Mammary epithelial cell (primary cell): Measurements from ENCODE around the gene ABLIM3.

ENCODE experiments used
- EZH2 ChIP-seq: IDR thresholded peaks from 2 replicates; pipeline ENCODE4 v1.6.1; 2012; ENCODE audit warnings: low read length, inconsistent platforms, borderline replicate concordance
- TF ChIP-seq, protein P1 (sequence below), 2 donors: IDR thresholded peaks in 1 of 2; conservative IDR thresholded peaks in 1 of 2; 2 replicates each; pipeline ENCODE4 v1.5.1; 2011 to 2012; ENCODE audit warnings: inconsistent platforms in 2 of 2, low read length in 2 of 2, mild to moderate bottlenecking in 2 of 2, control low read depth in 1 of 2, low read depth in 1 of 2; ENCODE audit not compliant: insufficient read depth in 1 of 2; ENCODE audit errors: extremely low read depth in 1 of 2

DNA sequence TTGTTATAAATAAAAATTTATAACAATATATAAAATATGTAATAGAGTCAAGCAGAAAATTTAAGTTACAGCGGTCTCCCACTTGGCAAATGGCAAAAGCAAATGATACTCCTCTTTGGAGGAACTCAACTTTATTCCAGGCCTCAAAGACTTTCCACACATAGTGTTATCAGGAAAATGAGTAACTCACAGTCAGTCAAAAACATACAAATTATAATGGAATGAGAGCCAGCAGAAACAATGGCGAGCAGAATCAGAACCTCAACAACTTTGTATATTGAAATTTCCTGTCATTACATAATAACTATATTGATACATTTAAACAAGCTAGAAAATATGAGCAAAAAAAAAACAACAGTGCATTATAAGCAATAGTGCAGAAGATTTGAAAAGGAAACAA is 45.2 kb downstream of the ABLIM3 start:
- TF ChIP-seq, protein P1, sequence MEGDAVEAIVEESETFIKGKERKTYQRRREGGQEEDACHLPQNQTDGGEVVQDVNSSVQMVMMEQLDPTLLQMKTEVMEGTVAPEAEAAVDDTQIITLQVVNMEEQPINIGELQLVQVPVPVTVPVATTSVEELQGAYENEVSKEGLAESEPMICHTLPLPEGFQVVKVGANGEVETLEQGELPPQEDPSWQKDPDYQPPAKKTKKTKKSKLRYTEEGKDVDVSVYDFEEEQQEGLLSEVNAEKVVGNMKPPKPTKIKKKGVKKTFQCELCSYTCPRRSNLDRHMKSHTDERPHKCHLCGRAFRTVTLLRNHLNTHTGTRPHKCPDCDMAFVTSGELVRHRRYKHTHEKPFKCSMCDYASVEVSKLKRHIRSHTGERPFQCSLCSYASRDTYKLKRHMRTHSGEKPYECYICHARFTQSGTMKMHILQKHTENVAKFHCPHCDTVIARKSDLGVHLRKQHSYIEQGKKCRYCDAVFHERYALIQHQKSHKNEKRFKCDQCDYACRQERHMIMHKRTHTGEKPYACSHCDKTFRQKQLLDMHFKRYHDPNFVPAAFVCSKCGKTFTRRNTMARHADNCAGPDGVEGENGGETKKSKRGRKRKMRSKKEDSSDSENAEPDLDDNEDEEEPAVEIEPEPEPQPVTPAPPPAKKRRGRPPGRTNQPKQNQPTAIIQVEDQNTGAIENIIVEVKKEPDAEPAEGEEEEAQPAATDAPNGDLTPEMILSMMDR (conservative IDR thresholded peaks at IDR 0.05 in 1 of 2, IDR thresholded peaks at IDR 0.05 in 1 of 2; ENCODE audit: extremely low read depth in 1 of 2, insufficient read depth in 1 of 2, low read depth in 1 of 2, low read length in 2 of 2), result no peak
- TF ChIP-seq EZH2, result no peak
